Measurements from ENCODE around the gene USF3. TPM values are rescaled to one million over a fixed set of nuclear protein-coding genes. Genes with fewer than 3 reads are reported as not detected.
"Not testable (repeated sequence)": the region's sequence is repeated elsewhere in the genome, so short reads cannot be mapped to it uniquely, and the experiment has no call there.

USF3 gene
- total RNA-seq, 1 donor from 2014 or later: 6.5 TPM

- DNase-seq: no peak
Measured at GRCh38 chr3:113654310-113654709, 42.1 kb downstream of the USF3 start.

GRCh38 chr3:113649174-113649845 lies 47.1 kb downstream of the USF3 start:
- no peak for DNase-seq

GRCh38 chr3:113648524-113648923 lies 47.9 kb downstream of the USF3 start:
- no peak for DNase-seq

- no peak for DNase-seq
Measured at GRCh38 chr3:113643583-113643982, 52.9 kb downstream of the USF3 start.

- DNase-seq: no peak
Measured at GRCh38 chr3:113638910-113639309, 57.5 kb downstream of the USF3 start.

GRCh38 chr3:113637756-113638155 lies 58.7 kb downstream of the USF3 start:
- DNase-seq: no peak

GRCh38 chr3:113636034-113636433 lies 60.4 kb downstream of the USF3 start:
- DNase-seq: not testable (repeated sequence)

- no peak for DNase-seq
Measured at GRCh38 chr3:113634782-113635474, 61.5 kb downstream of the USF3 start.

- no peak for DNase-seq
Measured at GRCh38 chr3:113631573-113631972, 64.9 kb downstream of the USF3 start.

- no peak for DNase-seq
Measured at GRCh38 chr3:113630956-113631542, 65.4 kb downstream of the USF3 start.

GRCh38 chr3:113629584-113630421 lies 66.6 kb downstream of the USF3 start:
- no peak for DNase-seq

GRCh38 chr3:113628788-113629187 lies 67.7 kb downstream of the USF3 start:
- no peak for DNase-seq

GRCh38 chr3:113628316-113628715 lies 68.1 kb downstream of the USF3 start:
- peak; percentile 49 for DNase-seq

GRCh38 chr3:113626503-113627371 lies 69.7 kb downstream of the USF3 start:
- DNase-seq: peak; percentile 80

- DNase-seq: no peak
Measured at GRCh38 chr3:113625834-113626233, 70.6 kb downstream of the USF3 start.

- DNase-seq: no peak
Measured at GRCh38 chr3:113623811-113624210, 72.6 kb downstream of the USF3 start.

GRCh38 chr3:113623324-113623723 lies 73.1 kb downstream of the USF3 start:
- DNase-seq: peak; percentile 19

GRCh38 chr3:113620091-113620490 lies 76.4 kb downstream of the USF3 start:
- no peak for DNase-seq

- DNase-seq: no peak
Measured at GRCh38 chr3:113617726-113618125, 78.7 kb downstream of the USF3 start.

GRCh38 chr3:113615976-113616375 lies 80.5 kb downstream of the USF3 start:
- no peak for DNase-seq

- DNase-seq: peak; percentile 28
Measured at GRCh38 chr3:113614402-113614801, 82.0 kb downstream of the USF3 start.

GRCh38 chr3:113607219-113607596 lies 89.2 kb downstream of the USF3 start:
- DNase-seq: no peak

Measured in dermis blood vessel endothelial cell (primary cell).